Endothelial cell (in vitro differentiated cells): Measurements from ENCODE around the gene ZNF142. TPM values are rescaled to one million over a fixed set of nuclear protein-coding genes. Genes with fewer than 3 reads are reported as not detected.

Experiments used
- total RNA-seq: library from RNA; stranded (reverse); fragmentation: NEBNext Ultra II Directional; extraction: Animal tissue kit (Norgen Biotek cat#: 25700); gene quantifications from one replicate; pipeline ENCODE4 v1.2.1, GENCODE V29; 2021; ENCODE audit not compliant: unreplicated experiment

ZNF142 gene
- total RNA-seq, 1 donor from 2014 or later = 26.6 TPM

Other genes starting within 250 kb of the ZNF142 start
- gene VIL1, start 240.5 kb downstream of the ZNF142 start, total RNA-seq = 0.44 TPM
- gene USP37, start 91.3 kb downstream of the ZNF142 start, total RNA-seq = 16.1 TPM
- gene CNOT9, start 90.8 kb downstream of the ZNF142 start, total RNA-seq = 56.1 TPM
- 90.2 TPM for gene PLCD4, start 51.7 kb downstream of the ZNF142 start, total RNA-seq
- gene BCS1L, start 60 bp upstream of the ZNF142 start, total RNA-seq = 39.0 TPM
- 41.7 TPM for gene RNF25, start 12.4 kb upstream of the ZNF142 start, total RNA-seq
- gene STK36, start 12.5 kb upstream of the ZNF142 start, total RNA-seq = 75.1 TPM
- 47.3 TPM for gene TTLL4, start 51.2 kb upstream of the ZNF142 start, total RNA-seq
- 9.0 TPM for gene CYP27A1, start 122.5 kb upstream of the ZNF142 start, total RNA-seq
- not detected for gene PRKAG3, start 172.2 kb upstream of the ZNF142 start, total RNA-seq
- not detected for gene WNT6, start 200.2 kb upstream of the ZNF142 start, total RNA-seq
- gene WNT10A, start 221.2 kb upstream of the ZNF142 start, total RNA-seq = not detected